Thoracic aorta (tissue), 2 donors: ENCODE results near the gene TMED9. TPM values are rescaled to one million over a fixed set of nuclear protein-coding genes. Genes with fewer than 3 reads are reported as not detected.
"Not testable (repeated sequence)": the region's sequence is repeated elsewhere in the genome, so short reads cannot be mapped to it uniquely, and the experiment has no call there.

Experiments used
- ATAC-seq: fragments of 150-250 bp; one replicate; pipeline ENCODE4 v1.8.0; 2017; ENCODE audit warnings: low read depth; ENCODE audit not compliant: insufficient number of reproducible peaks, low FRiP score
- DNase-seq: peaks from one replicate; pipeline ENCODE4 v3.0.0-alpha.2; 2020; ENCODE audit warnings: low spot score
- H3K27ac ChIP-seq, 2 donors: fragments of 200-600 bp; sonication (generic); 1 replicate in 1 of 2; 2 replicates in 1 of 2; pipeline ENCODE4 v1.5.1; 2016; ENCODE audit warnings: mild to moderate bottlenecking in 2 of 2, moderate library complexity in 2 of 2
- H3K27me3 ChIP-seq: fragments of 200-600 bp; sonication (generic); replicated peaks from 2 replicates; pipeline ENCODE4 v1.6.0; 2016; ENCODE audit warnings: mild to moderate bottlenecking; ENCODE audit not compliant: insufficient read depth
- H3K36me3 ChIP-seq: fragments of 200-600 bp; sonication (generic); one replicate; pipeline ENCODE4 v1.5.1; 2016
- H3K4me1 ChIP-seq, 2 donors: fragments of 200-600 bp; sonication (generic); 1 replicate in 1 of 2; 2 replicates in 1 of 2; pipeline versions ENCODE4 v1.5.1 to v1.6.0; 2016; ENCODE audit warnings: low read depth in 2 of 2, mild to moderate bottlenecking in 1 of 2; ENCODE audit not compliant: control insufficient read depth in 1 of 2
- H3K4me3 ChIP-seq: fragments of 200-600 bp; sonication (generic); 2 replicates; pipeline ENCODE4 v1.5.1; 2016; ENCODE audit warnings: mild to moderate bottlenecking
- H3K9me3 ChIP-seq: fragments of 200-600 bp; sonication (generic); 2 replicates; pipeline ENCODE4 v1.5.1; 2016
- total RNA-seq, 2 donors: library from RNA; depleted of rRNA; stranded (reverse); fragments of >200 nt; gene quantifications; one replicate each; pipeline versions ENCODE4 v1.1.0 to v1.2.3, GENCODE V29; 2016
- TF ChIP-seq, protein P1 (sequence below): fragments of 200-600 bp; sonication (generic); IDR thresholded peaks from one replicate; pipeline ENCODE4 v1.5.1; 2019; ENCODE audit warnings: antibody characterized with exemption

The TMED9 gene
- total RNA-seq, 2 donors from 2014 or later, result 103 to 119 TPM

DNA sequence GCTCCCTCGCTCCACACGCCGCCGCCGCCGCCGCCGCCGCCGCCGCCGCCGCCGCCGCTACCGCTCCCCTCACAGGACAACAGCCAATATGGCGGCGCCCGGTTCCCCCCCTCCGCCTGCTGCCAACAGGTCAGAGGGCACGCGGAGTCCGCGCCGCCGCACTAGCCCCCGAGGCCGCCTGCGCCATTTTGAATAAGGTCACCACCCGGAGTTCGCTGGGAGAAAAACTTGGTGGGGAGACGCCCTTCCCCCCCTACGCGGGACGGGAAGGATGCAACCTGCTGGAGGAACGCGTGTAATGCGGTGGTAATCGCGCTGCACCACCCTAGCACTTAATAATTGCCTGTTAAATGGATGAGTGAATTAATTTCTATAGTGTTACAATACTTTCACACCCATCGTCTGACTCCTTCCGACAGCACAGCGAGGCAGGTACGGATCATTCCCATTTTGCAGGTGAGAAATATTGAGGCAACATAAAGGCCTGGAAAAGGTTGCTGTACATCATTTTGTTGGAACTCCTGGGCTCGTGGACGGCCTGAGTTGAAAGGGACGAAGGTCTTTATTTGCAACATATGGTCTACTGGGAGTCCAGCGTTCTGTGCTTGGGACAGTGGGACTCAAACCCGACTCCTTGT, 37.4 kb upstream of the TMED9 start, which contains the start of gene FAM193B:
FAM193B (minus strand) TSS at position 90 of the 638 bp plus-strand sequence. CDS start 105 bp downstream, outside the sequence.
- peak; percentile 84 for ATAC-seq
- Histone ChIP-seq H3K4me1 (peaks cover 18 to 44% of the 10 kb centered on the region in 2 donors), H3K27ac (peak within 1 kb of the TSS; percentile 72 to 74), H3K4me3 (peak within 1 kb of the TSS; percentile 75), H3K27me3 (no peaks in the 10 kb centered on the region), H3K36me3 (no peaks in the 10 kb centered on the region), H3K9me3 (no peaks in the 10 kb centered on the region)
- TF ChIP-seq, protein P1, sequence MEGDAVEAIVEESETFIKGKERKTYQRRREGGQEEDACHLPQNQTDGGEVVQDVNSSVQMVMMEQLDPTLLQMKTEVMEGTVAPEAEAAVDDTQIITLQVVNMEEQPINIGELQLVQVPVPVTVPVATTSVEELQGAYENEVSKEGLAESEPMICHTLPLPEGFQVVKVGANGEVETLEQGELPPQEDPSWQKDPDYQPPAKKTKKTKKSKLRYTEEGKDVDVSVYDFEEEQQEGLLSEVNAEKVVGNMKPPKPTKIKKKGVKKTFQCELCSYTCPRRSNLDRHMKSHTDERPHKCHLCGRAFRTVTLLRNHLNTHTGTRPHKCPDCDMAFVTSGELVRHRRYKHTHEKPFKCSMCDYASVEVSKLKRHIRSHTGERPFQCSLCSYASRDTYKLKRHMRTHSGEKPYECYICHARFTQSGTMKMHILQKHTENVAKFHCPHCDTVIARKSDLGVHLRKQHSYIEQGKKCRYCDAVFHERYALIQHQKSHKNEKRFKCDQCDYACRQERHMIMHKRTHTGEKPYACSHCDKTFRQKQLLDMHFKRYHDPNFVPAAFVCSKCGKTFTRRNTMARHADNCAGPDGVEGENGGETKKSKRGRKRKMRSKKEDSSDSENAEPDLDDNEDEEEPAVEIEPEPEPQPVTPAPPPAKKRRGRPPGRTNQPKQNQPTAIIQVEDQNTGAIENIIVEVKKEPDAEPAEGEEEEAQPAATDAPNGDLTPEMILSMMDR, result peak; percentile 38
- DNase-seq, result peak; percentile 76

DNA sequence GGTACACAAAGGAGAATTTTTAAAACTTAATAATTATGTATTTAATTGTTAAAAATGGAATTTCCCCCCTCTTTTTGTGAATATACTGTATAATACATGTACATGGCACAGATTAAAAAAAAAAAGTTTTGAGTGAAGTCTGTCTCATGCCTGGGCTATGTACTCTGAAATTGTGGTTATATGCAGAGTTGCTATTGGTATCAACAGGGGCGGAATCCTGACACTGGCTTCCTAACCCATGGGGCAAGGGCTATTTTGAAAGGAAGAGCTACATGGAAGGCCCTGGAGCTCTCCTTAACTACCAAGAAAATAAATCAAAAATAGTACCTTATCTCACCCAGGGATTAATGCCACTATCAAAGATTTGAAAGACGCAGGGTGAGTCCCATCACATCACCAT, 36.8 kb upstream of the TMED9 start:
- TF ChIP-seq, protein P1, result no peak
- no peaks in the 10 kb centered on the region for H3K36me3 ChIP-seq
- no peaks in the 10 kb centered on the region for H3K9me3 ChIP-seq
- no peaks in the 10 kb centered on the region for H3K27me3 ChIP-seq
- peaks cover 18 to 38% of the 10 kb centered on the region in 2 donors for H3K4me1 ChIP-seq
- ATAC-seq (no peak), DNase-seq (no peak)
- H3K27ac ChIP-seq, result no peak overlapping the region
- peak overlapping the region; percentile 75 for H3K4me3 ChIP-seq

DNA sequence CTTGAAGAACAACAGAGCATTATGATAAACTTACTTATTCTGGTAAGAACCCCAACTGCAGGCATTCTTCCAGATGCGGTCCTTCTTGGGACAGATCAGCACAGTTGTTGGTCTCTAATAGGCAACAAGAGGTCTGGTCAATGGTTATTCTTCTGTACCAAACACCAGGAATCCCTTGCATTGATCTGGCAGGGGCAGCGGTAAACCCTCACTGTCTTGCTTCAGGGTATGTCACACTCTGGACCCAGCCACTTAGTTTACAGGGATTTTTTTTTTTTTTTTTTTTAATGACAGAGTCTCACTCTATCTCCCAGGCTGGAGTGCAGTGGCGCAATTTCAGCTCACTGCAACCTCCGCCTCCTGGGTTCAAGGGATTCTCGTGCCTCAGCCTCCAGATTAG, 36.3 kb upstream of the TMED9 start:
- H3K9me3 ChIP-seq, result no peaks in the 10 kb centered on the region
- H3K36me3 ChIP-seq, result no peaks in the 10 kb centered on the region
- TF ChIP-seq, protein P1, result no peak
- H3K4me1 ChIP-seq, result peaks cover 15 to 33% of the 10 kb centered on the region in 2 donors
- DNase-seq, result no peak
- no peaks in the 10 kb centered on the region for H3K27me3 ChIP-seq
- H3K4me3 ChIP-seq, result no peak overlapping the region
- ATAC-seq, result no peak
- H3K27ac ChIP-seq, result no peak overlapping the region

DNA sequence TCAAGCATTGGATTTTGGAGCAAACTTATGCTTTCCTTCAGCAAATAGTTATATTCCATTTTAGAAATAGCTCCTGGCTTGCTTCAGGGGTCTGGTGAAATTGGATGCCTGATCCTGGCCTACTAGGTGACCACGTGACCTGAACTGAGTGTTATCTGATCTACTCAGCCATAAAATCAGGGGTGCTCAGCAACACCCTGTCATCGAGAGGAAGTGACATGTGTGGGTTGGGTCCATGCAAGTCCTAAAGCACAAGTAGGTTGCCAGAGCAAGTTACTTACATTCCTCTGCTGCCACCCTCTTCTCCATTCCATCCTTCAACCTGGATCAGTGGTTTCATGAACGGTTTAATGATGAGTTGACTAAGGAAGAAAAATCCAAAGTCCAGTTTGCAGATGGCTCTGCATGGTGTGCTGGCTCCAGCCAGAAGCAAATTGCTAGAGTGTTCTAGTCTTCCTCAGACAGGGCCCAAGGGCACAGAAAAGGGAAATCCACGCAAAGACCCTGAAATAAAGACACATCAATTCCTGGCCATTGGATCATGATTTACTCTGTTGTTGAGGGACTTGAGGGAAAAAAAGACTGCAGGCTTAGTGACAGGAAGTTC, 34.9 kb upstream of the TMED9 start:
- Histone ChIP-seq H3K4me1 (peaks cover 20 to 21% of the 10 kb centered on the region in 2 donors), H3K27me3 (no peaks in the 10 kb centered on the region), H3K27ac (no peak overlapping the region), H3K9me3 (no peaks in the 10 kb centered on the region), H3K36me3 (no peaks in the 10 kb centered on the region), H3K4me3 (no peak overlapping the region)
- ATAC-seq (no peak), DNase-seq (no peak)
- TF ChIP-seq, protein P1, result no peak

DNA sequence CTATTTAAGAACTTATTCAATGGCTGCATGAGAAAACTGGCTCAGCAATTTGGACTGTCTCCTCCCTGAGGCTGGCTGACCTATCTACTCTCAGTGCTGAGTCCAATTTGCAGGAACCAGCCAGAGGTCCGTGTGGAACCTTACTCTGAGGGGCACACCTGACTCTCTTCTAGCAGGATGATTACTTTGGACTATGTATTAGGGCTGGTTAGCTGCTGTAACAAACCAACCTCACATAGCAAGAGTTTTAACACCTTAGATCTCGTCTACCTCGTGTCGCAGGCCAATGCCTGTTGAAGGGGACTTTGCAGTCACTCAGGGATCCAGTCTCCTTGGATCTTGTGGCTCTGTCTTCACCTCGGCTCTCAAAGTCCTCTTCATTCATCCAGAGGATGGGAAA, 34.2 kb upstream of the TMED9 start:
- Histone ChIP-seq H3K4me1 (peaks cover 15 to 16% of the 10 kb centered on the region in 2 donors), H3K27me3 (no peaks in the 10 kb centered on the region), H3K4me3 (no peak overlapping the region), H3K9me3 (no peaks in the 10 kb centered on the region), H3K27ac (no peak overlapping the region), H3K36me3 (no peaks in the 10 kb centered on the region)
- TF ChIP-seq, protein P1, result no peak
- DNase-seq (no peak), ATAC-seq (no peak)

DNA sequence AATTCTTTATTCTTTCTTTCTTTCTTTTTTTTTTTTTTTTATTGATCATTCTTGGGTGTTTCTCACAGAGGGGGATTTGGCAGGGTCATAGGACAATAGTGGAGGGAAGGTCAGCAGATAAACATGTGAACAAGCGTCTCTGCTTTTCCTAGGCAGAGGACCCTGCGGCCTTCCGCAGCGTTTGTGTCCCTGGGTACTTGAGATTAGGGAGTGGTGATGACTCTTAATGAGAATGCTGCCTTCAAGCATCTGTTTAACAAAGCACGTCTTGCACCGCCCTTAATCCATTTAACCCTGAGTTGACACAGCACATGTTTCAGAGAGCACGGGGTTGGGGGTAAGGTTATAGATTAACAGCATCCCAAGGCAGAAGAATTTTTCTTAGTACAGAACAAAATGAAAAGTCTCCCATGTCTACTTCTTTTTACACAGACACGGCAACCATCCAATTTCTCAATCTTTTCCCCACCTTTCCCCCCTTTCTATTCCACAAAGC, 32.5 kb upstream of the TMED9 start:
- H3K27ac ChIP-seq, DNase-seq: not testable (repeated sequence)

More for the DNA sequence above, 32.5 kb upstream of the TMED9 start:
- not testable (repeated sequence) for H3K9me3 ChIP-seq, H3K4me1 ChIP-seq, H3K27me3 ChIP-seq, ATAC-seq, H3K36me3 ChIP-seq, H3K4me3 ChIP-seq
